Measurements from ENCODE around the gene TUT4.
A peak's percentile ranks its signal among the peaks of the same experiment; 100 is the strongest.

The TUT4 gene

DNA sequence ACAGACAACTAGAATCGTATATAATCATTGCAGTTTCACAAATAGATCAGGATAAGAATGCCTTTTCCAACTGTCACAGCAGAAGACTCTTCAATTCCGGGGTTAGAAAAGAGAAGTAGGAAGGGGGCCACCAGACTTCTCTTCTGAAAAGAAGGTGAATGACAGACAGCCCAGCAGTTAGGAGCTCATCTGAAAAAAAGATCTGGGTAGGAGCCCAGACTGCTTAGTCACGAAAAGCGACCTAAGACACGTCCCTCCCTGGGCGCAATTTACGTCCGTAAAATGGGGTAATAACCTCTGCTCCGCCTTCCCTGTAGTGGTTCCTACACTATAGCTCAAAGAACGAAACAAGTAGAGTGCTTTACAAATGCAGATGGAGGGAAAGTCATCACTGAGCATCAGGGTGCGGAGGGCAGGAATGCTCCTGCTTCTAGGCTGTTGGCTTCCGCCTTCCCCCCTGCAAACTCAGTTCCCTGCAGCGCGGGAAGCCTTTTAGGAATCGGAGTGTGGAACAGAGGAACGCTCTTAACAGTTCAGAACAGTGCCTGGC lies 149.3 kb downstream of the TUT4 start:
- DNase-seq = peak; percentile 49

DNA sequence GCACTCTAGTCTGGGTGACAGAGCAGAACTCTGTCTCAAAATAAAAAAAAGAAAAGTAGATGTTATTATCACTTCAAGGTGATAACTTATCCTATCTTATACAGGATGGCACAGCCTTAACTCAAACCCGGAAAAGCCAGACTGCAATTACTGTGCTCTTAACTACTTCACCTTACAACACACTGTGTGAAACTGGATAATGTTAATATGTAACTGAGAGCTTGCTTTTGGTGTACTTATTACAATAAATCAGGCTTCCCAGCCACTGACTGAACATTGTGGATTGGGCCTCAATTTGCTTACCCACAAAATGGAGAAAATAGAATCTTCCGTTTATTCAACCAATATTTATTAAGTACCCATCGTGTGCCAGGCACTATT lies 150.0 kb downstream of the TUT4 start:
- DNase-seq = no peak

DNA sequence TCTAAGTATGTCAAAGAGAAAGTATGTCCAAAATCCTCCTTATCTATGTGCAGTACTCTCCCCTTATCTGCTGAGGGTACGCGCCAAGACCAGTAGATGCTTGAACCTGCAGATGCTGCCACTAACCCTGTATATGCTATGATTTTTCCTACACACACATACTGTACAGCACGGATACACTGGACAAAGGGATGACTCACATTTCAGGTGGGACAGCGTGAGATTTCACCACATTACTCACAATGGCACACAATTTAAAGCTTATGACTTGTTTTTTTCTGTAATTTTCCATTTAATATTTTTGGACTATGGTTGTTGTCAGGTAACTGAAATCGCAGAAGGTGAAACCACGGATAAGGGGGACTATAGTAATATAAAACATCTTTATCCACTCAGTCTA lies 152.8 kb downstream of the TUT4 start:
- no peak for DNase-seq

GRCh38 chr1:52399629-52400028 lies 153.3 kb downstream of the TUT4 start:
- no peak for DNase-seq

DNA sequence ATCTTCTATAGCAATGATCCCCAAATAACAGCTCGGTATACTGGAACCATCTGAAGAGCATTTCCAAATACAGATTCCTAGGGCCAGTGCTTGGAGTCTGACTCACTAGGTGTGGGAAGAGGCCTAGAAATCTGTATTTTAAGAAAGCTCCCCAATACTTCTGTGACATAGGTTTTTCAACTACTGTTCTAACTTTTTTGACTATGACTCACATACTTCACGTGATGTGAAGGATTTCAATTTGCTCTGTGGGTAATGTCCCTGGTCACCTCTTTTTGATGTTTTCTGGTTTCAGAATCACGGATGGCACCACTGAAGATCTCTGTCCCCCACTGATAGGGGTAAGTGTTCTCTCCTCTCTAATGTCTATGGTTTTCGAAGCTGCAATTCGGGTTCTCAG lies 159.7 kb downstream of the TUT4 start:
- no peak for DNase-seq

GRCh38 chr1:52386458-52386857 lies 166.4 kb downstream of the TUT4 start:
- DNase-seq = no peak

DNA sequence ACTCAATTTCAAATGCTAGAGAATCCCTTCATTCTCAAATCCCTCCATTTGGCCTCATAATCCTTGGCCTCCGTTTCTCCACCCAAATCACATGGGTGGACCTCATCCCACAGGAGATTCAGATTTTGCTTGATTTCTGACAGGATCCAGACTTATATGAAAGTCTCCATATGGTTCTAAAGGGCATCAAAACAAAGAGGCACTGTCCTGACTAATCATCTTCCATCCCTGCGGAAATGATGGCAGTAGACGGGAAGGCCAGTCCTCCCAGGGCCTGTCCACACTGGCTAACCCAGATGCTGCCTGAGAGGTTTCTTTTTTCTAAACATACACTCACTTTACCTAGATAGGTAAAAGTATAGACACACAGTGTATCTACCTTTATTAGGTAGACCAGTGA lies 167.5 kb downstream of the TUT4 start:
- DNase-seq = no peak
